NCI-H524 treated with DMSO at 0.1 percent for 48 hours (cell line): Measurements from ENCODE around the gene BCR.

Source experiments
- DNase-seq: peaks from one replicate; lab custom pipeline; 2025; lab: John Stamatoyannopoulos, UW

Gene BCR

DNA sequence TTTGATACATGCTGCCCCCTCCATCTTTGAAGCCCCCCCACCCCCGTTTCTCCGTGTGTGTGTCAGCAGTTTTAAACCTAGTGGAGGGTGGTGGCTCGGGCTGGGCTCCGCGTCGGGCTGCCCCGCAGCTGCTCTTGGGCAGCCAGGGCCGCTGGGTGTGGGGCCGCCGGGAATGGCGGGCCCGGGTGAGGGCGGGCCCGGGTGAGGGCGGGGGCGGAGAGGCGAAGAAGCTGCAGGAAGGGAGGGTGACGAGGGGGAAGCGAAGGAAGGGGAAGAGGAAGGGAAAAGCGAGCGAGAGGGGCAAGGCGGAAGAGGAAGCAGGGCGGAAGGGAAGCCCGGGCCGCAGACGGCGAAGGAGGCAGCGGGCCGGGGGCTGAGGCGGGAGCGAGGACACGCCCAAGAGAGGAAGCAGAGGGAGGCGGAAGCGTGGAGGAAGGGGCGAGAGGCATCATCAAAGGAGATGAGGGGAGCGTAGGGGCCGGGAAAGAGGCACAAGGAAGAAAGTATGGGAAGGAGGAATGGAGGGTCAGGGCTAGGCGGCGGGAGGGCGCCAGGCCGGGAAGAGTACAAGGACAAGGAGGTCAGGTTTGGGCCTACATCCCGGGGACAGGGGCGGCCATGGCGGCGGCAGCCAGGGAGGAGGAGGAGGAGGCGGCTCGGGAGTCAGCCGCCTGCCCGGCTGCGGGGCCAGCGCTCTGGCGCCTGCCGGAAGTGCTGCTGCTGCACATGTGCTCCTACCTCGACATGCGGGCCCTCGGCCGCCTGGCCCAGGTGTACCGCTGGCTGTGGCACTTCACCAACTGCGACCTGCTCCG lies 82.4 kb downstream of the BCR start:
- DNase-seq: no peak

DNA sequence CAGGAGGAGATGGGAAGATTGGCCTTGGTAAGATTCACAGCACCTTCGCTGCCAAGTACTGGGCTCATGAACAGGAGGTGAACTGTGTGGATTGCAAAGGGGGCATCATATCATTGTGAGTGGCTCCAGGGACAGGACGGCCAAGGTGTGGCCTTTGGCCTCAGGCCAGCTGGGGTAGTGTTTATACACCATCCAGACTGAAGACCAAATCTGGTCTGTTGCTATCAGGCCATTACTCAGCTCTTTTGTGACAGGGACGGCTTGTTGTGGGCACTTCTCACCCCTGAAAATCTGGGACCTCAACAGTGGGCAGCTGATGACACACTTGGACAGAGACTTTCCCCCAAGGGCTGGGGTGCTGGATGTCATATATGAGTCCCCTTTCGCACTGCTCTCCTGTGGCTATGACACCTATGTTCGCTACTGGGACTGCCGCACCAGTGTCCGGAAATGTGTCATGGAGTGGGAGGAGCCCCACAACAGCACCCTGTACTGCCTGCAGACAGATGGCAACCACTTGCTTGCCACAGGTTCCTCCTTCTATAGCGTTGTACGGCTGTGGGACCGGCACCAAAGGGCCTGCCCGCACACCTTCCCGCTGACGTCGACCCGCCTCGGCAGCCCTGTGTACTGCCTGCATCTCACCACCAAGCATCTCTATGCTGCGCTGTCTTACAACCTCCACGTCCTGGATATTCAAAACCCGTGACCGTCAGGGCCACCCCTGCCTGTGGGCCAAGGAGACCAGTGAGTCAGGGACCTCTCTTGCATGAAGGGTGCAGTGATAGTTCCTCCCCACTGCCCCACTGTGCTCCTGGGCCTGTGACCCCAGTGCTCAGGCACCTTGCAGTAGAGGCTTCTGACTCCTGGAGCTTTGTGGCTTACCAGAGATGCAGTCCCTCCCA lies 83.6 kb downstream of the BCR start:
- no peak for DNase-seq

DNA sequence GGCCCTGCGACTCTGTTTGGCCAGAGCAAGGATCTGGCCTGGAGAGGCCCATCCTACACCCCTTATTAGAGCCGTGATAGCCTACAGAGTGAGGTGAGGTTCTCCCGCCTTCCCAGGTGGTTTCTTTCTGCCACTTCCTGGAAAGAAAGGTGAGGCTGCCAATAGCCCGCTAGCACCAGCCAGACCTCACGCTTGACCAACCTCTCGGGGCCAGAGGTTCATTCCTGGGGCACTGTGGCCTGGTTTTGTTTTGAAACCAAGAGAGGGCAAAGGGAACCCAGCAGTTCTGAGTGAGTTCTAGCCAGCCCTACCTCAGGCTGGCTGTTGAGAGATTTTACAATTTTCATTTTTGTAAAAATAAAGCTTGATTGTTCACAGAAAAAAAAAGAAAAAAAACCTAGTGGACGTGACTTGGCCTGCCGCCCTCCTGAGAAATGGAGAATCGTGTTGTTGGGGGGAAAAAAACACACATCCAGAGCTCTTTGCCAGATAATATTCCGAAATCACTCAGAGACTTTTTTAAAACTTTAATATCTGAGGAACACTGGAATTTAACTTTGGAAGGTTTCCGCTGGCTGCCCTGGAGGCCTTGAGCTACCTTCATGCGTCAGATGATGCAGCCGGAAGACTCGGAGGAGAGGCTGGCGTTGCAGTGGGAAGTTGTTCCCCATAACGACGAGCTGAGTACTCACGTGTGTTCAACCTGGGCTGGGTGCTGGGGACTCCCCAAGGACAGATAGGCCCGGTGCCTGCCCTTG lies 84.5 kb downstream of the BCR start:
- DNase-seq: no peak

DNA sequence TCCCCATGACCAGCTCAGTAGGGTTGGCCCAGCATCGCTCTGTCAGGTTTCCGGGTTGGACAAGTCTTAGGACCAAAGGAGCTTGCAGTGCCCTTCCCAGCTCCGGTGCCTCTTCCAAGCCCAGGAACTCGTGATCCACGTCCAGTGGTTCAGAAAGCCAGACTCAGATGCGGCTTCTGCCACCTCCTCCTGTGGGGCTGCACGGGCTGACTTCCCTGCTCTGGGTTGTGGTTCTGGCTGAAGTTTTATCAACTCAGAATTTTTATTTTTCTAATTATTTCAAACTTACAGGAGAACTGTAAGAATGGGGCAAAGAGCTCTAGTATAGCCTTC lies 85.0 kb downstream of the BCR start:
- no peak for DNase-seq

DNA sequence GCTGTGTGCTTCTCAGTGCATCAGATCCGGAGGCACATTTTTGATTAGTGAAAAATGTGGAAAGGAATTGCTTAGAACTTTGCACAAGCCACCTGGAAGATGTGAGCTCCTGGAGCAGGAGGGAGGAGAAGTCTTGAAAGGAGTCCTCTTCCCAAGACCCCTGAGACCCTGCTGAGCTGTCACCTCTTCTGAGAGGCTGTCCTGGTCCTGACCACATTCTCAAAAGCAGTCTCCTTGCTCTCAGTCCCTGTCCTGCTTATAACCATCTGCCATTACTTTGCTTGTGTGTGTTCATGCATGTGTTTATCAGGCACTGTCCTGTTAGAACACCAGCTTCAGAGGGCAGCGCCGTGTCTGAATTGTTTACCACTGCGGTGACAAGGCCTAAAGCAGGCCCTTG lies 86.5 kb downstream of the BCR start:
- no peak for DNase-seq

DNA sequence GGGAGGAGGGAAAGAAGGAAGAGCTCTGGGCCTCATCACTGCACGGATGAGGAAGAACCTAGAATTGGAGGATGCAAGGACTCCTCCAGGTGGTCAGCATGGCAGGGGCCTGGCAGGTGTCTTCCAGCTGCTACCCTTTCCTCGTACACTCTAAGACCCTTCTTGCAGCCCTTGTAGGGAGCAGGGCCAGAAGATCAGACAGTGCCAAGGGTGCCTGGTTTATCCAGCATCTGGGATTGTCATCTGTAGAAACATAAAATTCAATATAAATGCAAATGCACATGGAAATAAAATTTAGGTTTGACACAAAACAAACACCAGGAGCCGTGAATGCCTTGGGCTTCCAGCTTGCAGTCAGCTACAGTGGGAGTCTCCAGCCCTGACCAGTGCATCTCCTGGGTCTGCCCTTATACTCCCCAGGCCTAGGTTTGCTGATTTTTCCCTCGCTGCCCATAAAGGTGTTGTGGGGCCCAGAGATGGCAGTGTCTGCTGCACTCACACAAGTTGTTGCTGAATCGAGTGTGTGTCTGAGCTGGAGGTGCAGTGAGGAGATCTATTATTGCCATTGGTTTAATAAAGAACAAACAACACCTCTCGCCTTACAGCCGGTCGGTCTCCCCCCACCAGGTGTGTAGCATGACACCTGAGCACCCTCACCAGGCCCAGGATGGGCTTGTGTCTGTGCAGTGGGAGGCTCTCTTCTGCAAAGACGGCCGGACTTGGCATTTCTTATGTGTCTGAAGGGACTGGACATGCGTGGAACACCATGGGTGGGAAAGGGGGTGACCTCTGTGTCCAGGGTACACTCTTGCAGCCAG lies 87.1 kb downstream of the BCR start:
- no peak for DNase-seq

DNA sequence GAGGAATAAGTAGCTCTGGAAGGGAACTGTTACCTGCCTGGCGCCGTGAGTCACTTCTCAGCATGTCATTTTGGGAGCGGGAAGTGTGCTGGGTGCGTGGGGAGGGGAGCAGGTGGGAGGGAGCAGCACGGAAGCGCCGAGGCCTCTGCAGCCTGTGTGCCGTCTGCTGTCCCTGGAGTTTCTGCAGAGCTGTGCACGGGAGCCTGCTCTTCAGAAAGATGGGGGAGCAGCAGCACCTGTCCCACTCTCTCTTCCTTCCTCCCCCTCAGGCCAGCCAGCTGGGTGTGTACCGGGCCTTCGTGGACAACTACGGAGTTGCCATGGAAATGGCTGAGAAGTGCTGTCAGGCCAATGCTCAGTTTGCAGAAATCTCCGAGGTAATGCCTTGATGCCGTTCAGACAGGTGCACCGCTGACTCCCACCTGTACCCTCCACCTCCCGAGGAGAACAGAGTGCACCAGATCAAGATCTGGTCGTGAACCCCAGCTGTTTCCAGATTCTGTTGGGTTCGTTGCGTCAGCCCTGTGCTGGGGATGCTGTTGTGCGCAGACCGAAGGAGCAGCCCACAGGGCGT lies 87.9 kb downstream of the BCR start:
- DNase-seq: no peak

DNA sequence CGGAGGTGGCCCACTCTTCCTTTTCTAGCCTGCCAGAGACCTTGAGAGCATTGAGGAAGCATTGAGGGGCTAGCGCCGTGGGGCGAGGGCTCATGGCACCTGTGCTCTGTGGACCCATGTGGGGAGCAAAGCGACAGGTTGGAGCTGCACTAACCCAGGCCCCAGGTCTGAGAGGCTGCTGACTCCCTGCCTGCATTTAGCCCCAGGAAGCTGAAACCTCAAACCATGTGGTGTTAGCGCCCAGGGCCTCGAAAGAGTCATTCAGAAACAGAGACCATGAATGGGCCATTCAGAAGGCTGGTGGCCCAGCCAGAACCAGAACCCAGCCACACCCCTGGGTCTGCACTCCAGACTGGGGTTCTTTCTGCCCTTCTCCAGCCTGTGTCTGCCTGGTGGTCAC lies 88.6 kb downstream of the BCR start:
- DNase-seq: no peak

DNA sequence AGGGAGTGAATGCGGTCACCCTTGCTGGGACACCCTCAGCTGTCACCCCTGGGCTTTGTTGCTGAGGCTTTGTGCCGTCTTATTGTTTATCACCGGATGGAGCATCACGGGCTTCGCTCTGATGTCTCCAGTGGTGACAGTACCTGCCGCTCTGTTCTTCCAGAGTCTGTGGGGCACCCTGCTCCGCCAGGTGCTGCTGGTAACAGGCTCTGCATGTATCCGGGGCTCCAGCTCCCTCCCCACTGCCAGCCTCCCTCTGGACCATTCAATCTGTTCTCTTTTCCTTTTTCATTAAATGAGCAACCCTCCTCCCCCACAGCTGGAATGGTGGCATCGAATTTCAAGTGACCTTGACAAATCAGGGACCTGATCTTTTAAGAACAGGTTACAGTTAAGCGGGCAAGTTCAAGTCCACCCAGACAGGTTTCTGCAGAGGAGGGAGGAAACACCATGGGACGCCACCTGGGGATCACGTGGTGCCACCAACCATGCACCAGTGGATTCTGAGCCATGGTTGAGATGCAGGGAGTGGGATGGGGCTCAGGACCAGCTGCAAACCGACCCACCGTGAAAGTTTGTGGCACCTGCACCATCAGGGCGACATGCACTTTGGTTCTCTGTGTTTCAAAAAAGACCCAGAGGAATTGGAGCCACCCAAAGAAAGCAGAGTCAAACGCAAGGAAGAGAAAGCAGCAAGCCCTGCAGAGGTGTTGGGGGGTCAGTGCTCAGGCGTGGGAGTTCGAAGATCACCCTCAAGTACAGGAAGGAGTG lies 89.3 kb downstream of the BCR start:
- no peak for DNase-seq

DNA sequence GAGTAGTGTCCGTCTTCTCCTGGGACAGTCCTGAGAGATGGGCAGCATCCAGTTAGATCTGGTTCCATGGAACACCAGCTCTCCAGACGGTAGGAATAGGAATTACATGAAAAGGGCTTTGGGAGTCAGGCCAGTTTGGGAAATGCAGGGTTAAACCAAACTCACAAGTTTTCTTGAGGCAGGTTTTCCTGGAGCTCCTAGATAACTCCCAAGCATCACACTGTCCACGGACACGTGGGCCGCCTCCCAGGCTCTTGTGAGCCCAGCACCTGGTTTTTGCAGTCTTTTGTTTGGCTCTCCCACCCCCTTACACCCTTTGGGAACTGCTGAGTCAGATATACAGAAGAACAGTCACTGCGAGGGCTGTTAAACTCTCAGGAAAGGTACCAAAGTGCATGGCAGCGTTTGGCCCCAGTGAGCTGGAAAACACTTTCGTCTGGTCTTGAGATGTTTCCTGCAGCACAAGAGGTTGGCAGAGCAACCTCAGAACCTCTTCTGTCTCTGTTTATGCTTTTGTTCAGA lies 90.0 kb downstream of the BCR start:
- DNase-seq: no peak

DNA sequence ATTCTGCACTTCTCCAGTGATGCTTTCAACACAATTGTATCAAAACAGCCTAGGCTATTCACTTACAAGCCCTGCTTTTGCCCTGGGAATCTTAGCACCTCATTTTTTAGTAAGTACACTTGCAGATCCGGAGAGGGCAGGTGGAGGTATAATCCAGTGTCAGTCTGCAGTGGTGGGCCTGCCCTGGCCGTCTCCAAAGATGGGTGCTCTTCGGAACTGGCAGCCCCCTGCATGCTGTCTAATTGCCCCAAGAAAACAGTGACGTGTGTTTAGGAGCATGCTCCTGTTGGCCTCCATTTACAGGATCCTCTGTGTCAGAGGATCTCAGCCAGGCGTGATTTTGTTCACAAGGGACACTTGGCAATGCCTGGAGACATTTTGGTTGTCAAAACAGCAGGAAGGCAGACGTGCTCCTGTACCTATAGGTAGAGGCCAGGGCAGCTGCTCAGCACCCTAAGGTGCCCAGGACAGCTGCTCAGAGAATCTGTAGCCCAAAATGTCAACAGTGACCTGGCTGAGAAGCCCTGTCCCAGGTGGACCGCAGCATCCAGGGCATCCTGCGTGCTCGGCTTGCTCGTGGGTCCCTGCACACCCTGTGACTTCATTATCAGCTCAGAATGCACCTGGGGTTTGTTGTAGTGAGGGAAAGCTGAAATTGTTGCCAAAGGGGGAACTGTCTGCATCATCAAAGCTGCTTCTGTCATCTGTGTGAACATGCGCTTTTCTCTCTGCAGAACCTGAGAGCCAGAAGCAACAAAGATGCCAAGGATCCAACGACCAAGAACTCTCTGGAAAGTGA lies 90.7 kb downstream of the BCR start:
- DNase-seq: no peak

DNA sequence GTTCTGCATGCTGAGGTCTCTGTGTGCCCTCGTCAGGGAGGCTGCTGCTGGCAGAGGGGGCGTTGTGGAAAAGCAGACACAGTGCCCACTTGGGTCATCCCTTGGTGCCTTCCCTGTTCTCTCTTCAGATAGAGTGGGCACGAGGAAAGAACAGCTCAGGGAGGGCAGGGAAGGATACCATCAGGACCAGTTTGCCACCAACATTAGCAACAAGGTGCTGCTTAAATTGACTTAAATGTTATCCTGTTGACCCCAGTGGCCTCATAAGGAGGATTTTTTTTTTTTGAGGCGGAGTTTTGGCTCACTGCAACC lies 91.2 kb downstream of the BCR start:
- DNase-seq: no peak

DNA sequence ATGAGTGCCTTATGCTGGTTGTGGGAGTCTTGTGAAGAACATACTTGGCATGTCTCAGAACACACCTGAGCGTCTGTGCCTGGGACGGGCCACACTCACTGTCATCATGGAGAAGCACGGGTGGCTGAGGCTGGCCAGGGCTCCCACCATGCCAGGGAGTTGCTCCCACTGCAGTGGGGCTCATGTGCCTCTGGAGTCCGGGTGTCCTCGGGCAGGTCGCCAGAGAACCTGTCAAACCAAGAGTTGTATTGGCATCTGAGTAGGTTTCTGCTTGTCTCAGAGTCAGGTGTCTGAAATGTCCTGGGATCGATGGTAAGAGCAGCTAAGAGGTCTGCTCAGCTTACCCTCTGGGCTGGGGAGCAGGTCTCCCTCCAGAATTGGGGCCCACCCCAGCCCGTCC lies 92.1 kb downstream of the BCR start:
- DNase-seq: no peak

DNA sequence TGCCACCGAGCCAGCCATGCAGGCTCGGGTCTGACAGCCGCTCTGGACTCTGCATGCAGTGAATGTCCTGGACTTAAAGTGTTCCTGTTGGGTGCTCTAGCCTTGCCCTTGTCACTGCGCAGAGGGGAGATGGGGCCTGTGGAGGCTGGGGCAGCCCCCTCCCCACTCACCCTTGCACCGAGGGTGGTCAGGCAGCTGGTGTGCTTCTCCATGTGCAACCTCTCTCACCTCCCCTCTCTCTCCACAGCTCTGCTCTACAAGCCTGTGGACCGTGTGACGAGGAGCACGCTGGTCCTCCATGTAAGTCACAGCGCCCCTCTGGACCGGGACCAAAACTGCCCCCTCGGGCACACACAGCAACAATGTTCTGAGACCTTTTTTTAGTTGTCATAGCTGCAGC lies 92.5 kb downstream of the BCR start:
- no peak for DNase-seq

DNA sequence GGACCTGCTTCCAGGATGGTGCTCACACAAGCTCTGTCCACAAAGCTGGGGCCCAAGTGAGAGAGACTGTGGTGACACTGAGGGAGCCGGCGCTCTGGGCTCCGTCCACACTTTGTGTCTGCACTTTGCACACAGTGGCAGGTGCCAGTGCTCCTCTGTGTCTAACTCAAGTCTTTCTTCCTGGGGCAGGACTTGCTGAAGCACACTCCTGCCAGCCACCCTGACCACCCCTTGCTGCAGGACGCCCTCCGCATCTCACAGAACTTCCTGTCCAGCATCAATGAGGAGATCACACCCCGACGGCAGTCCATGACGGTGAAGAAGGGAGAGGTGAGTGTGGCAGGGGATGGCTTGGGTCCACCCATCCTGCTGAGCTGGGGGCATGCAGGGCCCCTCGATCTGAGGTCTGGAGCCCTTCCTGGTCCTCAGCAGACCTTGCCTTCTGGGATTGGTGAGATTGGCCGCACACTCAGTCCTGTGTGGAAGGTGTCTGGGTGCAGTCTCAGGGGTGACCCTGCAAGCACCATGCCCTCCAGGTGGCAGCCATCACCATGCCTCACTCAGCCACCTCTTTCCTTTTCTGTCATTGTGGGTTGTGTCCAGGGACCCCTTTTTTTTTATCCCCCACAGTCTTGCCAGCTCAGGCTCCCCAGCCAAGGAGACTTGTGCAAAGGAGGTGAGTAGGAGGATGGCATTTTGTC lies 93.3 kb downstream of the BCR start:
- DNase-seq: no peak

DNA sequence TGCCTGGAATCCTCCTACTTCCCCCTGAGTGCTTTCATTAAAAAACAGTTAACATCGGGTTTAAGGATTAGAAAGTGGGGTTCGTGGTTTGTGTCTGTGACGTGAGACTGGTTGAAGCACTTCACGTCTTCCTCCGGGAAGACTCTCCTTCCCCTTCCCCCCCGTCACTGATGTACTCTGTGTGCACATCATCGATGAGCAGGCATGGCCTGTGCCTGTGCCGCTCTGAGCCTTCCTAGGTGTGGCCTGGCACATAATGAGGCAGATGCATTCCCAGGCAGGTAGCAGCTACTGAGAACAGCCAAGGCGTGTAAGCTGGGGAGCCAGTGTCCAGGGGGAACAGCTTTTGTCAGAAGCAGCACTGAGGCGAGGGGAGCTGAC lies 93.8 kb downstream of the BCR start:
- DNase-seq: no peak

DNA sequence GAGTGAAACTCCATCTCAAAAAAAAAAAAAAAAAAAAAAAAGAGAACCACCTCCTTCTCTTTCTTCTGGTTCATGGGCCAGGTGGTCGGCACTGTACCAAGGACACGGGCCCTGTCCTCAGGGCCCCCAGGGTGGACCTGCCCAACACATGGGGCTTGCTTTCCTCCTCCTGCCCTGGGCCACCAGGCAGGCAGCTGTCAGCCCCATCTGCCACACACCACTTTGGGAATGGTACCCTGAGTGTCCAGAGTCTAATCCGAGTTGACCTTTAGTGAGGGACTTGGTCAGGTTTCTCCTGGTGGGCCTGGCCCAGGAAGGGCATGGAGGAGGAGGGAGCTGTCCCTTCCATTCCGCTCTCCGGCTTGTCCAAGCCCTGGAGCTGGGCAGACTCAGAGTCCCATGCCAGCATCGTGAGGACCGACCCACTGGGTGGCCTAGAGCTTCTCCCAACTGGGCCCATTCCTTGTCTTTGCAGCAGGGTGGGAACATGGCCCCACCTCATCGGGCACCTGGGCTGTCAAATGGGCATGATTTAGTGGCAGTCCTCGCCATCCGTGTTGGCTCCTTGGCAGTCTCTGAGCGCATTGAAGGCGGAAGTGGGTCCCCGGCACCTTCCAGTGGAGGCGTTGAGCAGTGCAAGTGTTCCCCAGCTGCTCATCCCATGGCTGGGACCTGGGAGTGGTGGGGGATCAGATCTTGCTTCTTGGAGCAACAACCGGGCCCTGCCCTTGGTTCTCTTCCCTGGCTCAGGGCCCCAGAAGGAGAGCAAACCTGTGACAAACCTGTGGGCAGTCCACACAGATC lies 94.8 kb downstream of the BCR start:
- no peak for DNase-seq

DNA sequence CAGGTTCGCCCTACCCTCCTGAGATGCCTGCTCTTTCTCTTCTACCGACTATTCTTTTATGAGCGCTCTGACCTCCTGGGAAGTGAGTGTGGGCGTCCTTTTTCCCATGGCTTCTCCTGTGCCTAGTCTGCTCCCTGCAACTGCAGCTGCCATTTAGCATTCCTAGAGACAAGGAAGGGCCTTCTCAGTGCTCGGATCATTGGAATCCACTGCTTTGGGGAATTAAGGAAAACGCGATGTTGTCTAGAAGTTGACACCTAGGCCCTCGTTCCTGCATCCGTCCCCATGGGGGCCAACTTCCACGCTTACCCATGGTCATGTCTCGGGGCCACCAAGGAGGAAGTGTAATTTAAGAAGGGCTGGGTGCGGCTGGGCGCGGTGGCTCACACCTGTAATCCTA lies 95.4 kb downstream of the BCR start:
- no peak for DNase-seq
